ENCODE data around the gene APOBEC3H. TPM values are rescaled to one million over a fixed set of nuclear protein-coding genes. Genes with fewer than 3 reads are reported as not detected.
"Not testable (repeated sequence)": the region's sequence is repeated elsewhere in the genome, so short reads cannot be mapped to it uniquely, and the experiment has no call there.

APOBEC3H gene
- total and polyA plus RNA-seq, 2 donors (not counting 3 experiments of a cell fraction or from before 2014, with no cell fraction given), result not detected

GRCh38 chr22:39070186-39070585 lies 26.9 kb upstream of the APOBEC3H start:
- TF ChIP-seq MAX (IDR thresholded peaks at IDR 0.05; ENCODE audit: insufficient read depth, insufficient read length), result no peak
- no peak for TF ChIP-seq JUN (IDR thresholded peaks at IDR 0.05; ENCODE audit: borderline replicate concordance, insufficient read depth, insufficient read length, low read depth)
- Histone ChIP-seq H3K4me1 (ENCODE audit: control insufficient read depth, extremely low read depth, insufficient read depth, low read length) (no peaks in the 10 kb centered on the region), H3K4me3 (replicated peaks in 1 of 3; ENCODE audit: insufficient read depth in 1 of 3, low read depth in 1 of 3, low read length in 3 of 3) (no peak overlapping the region), H3K36me3 (ENCODE audit: control insufficient read depth in 2 of 2, extremely low read depth in 1 of 2, insufficient read depth in 2 of 2, low read length in 2 of 2) (no peaks in the 10 kb centered on the region), H2AFZ (ENCODE audit: low read depth, low read length) (no peak overlapping the region), H3K27me3 (ENCODE audit: control insufficient read depth in 2 of 2, insufficient read depth in 2 of 2, low read length in 2 of 2) (peaks cover 0 to 1% of the 10 kb centered on the region in 2 experiments), H4K20me1 (replicated peaks; ENCODE audit: control insufficient read depth, extremely low read depth, insufficient read depth, low read length) (no peaks in the 10 kb centered on the region), H3K27ac (ENCODE audit: insufficient read depth, low read depth, low read length) (no peak overlapping the region), H3K9ac (replicated peaks; ENCODE audit: extremely low read depth, insufficient read depth, low read length) (no peak overlapping the region), H3K9me3 (replicated peaks; ENCODE audit: control insufficient read depth, insufficient read depth, low read length) (no peaks in the 10 kb centered on the region), H3K79me2 (ENCODE audit: control insufficient read depth, insufficient read depth, low read length) (no peaks in the 10 kb centered on the region), H3K9me1 (replicated peaks; ENCODE audit: control insufficient read depth, extremely low read depth, insufficient read depth, low read length) (no peaks in the 10 kb centered on the region), H3K4me2 (ENCODE audit: insufficient read depth, low read length) (no peak overlapping the region)
- ChIA-PET CTCF (no interaction called here), POLR2A (no interaction called here)
- dilution Hi-C loops (cut with MboI; ENCODE audit: extremely low pct_ligation_motif_present, low sequenced_read_pairs) (no loop called here), intact Hi-C loops (cut with micrococcal nuclease) (no loop called here)
- no TSS peak for BruUV-seq (replicated peaks)
- DNase-seq (ENCODE audit: low read depth, low spot score) (no peak), FAIRE-seq (no peak)

- H3K4me1 ChIP-seq (ENCODE audit: control insufficient read depth, extremely low read depth, insufficient read depth, low read length); dilution Hi-C loops (cut with MboI; ENCODE audit: extremely low pct_ligation_motif_present, low sequenced_read_pairs); H3K36me3 ChIP-seq (ENCODE audit: control insufficient read depth in 2 of 2, extremely low read depth in 1 of 2, insufficient read depth in 2 of 2, low read length in 2 of 2); H3K79me2 ChIP-seq (ENCODE audit: control insufficient read depth, insufficient read depth, low read length); H3K27me3 ChIP-seq (ENCODE audit: control insufficient read depth in 2 of 2, insufficient read depth in 2 of 2, low read length in 2 of 2); intact Hi-C loops (cut with micrococcal nuclease); H3K27ac ChIP-seq (ENCODE audit: insufficient read depth, low read depth, low read length); CTCF ChIA-PET; H3K4me2 ChIP-seq (ENCODE audit: insufficient read depth, low read length); H3K9ac ChIP-seq (replicated peaks; ENCODE audit: extremely low read depth, insufficient read depth, low read length); FAIRE-seq; H2AFZ ChIP-seq (ENCODE audit: low read depth, low read length); H3K4me3 ChIP-seq (replicated peaks in 1 of 3; ENCODE audit: insufficient read depth in 1 of 3, low read depth in 1 of 3, low read length in 3 of 3); H3K9me3 ChIP-seq (replicated peaks; ENCODE audit: control insufficient read depth, insufficient read depth, low read length); DNase-seq (ENCODE audit: low read depth, low spot score); H3K9me1 ChIP-seq (replicated peaks; ENCODE audit: control insufficient read depth, extremely low read depth, insufficient read depth, low read length); BruUV-seq (replicated peaks); H4K20me1 ChIP-seq (replicated peaks; ENCODE audit: control insufficient read depth, extremely low read depth, insufficient read depth, low read length); POLR2A ChIA-PET: not testable (repeated sequence)
These were observed 24.5 kb upstream of the APOBEC3H start for GRCh38 chr22:39072581-39072981.
